NCI-H2227 treated with DMSO at 0.1 percent for 48 hours (cell line): ENCODE measurements around the gene KDM8.

Experiments used
- DNase-seq: peaks from one replicate; lab custom pipeline; 2025; lab: John Stamatoyannopoulos, UW

KDM8 gene

DNA sequence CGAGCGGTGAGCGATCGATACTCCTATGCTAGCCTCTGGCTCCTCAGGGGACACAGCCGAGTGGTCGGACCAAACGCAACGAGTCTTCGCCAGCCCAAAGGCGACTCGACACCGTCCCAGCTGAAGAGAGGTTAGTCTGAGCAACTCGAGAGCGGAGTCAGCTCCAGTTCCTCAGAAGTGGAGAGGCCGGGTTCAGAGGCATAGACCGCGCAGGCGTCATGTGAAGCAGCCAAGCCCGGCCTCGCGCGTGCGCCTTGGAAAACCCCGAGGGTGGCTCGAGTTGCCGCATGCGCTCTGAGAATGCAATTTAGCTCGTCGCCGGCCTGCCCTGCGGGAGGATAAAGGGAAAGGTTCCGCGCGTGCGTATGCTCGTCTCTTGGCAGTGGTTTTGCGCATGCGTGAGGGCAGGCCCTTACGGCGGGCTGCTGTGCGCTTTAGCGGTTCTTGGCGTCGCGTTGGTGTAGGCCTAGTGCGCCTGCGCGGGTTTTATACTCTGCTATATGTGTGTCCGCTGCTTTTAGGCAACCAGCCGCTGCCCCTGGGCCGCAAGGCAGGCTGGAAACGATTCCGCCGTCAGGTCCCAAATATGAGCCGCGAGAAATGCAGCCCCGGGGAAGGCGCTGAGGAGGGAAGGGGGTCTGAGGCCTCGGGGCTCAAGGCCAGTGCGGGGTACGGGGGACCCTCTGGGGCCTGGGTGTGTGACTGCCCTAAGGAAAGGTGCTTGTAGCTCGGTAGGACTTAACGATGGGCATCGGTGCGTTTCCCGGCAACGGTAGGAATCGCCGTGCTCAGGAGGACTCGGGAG is at the start of gene KDM8:
Gene KDM8 (plus strand): TSS at position 20 of the 805 bp plus-strand sequence. CDS start 6,598 bp downstream, outside the sequence.
- peak; percentile 99 for DNase-seq

- DNase-seq: peak; percentile 6
These were observed 48.4 kb upstream of the KDM8 start for GRCh38 chr16:27154705-27155521.

GRCh38 chr16:27156579-27156978 is 46.7 kb upstream of the KDM8 start:
- DNase-seq: no peak

- no peak for DNase-seq
These were observed 41.9 kb upstream of the KDM8 start for GRCh38 chr16:27161398-27161797.

GRCh38 chr16:27164352-27164751 is 39.0 kb upstream of the KDM8 start:
- no peak for DNase-seq

DNA sequence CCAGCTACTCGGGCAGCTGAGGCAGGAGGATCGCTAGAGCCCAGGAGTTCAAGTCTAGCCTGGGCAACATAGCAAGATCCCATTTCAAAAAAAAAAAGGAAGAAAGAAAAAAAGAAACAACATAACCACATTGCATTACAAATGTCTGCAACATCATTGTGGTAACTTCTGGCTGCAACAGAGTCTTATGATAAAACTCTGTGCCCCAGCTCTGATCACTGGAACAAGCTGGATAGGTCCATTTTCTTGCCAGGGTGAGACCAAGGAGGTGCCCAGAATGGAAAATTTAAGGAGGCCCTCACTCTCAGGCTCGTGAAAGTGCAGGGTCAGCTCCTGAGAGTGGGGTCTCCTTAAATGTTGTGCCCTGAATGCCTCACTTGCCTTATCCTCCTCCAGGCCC is 37.8 kb upstream of the KDM8 start:
- no peak for DNase-seq

DNA sequence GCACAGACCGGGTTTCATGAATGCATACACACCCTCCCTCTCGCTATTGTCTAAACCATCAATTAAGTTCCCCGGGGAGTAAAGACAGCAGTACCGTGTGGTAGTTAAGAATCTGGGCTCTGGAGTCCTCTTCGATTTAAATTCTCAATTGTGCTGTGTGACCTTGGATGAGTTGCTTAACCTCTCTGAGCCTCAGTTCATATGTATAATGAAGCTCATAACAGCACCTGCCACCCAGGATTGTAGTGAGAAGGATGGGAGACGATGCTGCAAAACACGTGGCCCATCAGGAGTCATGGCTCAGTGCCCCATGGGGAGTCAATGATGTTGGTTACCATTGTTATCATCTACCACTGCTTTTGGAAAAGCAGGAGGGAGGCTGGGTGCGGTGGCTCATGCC is 34.5 kb upstream of the KDM8 start:
- DNase-seq: no peak

GRCh38 chr16:27169511-27170071 is 33.7 kb upstream of the KDM8 start:
- no peak for DNase-seq

- no peak for DNase-seq
These were observed 31.7 kb upstream of the KDM8 start for GRCh38 chr16:27171584-27171983.

GRCh38 chr16:27174007-27174406 is 29.3 kb upstream of the KDM8 start:
- DNase-seq: no peak

DNA sequence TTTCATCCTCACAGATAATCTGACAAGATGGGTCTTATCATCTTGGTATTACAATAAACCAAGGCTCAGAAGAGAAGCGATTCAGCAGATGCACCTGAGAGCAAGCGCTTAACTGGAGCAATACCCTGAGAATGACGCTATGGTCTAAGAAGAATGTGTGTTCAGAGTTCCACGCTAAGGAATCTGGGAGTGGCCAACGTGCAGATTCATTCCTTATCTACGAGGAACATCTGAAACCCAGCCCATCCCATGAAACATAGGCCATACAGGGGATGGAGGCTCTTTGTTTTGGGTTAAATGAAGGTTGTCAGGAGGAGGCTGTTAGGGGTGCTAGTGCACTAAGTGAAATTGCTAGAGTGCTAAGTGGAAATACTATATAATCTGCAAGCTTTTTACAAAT is 28.5 kb upstream of the KDM8 start:
- DNase-seq: no peak

DNA sequence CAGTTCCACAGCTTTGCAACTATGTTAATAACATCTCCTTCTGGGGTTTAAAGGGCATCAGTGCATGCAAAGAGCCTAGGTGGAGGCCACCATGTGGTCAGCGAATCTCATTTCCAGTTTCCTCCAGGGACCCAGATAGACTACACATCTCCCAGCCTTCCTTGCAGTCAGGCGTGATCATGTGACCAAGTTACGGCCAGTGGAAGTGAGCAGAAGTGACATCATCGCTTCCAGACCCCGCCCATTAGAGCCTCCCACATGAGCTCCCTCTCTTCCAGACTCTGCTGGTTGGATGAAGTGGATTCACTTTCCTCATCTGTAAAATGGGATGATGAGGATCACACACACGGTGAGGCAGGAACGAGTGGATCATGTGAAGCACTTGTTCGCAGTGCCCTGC is 27.4 kb upstream of the KDM8 start:
- no peak for DNase-seq

- DNase-seq: no peak
These were observed 26.1 kb upstream of the KDM8 start for GRCh38 chr16:27177031-27177774.

DNA sequence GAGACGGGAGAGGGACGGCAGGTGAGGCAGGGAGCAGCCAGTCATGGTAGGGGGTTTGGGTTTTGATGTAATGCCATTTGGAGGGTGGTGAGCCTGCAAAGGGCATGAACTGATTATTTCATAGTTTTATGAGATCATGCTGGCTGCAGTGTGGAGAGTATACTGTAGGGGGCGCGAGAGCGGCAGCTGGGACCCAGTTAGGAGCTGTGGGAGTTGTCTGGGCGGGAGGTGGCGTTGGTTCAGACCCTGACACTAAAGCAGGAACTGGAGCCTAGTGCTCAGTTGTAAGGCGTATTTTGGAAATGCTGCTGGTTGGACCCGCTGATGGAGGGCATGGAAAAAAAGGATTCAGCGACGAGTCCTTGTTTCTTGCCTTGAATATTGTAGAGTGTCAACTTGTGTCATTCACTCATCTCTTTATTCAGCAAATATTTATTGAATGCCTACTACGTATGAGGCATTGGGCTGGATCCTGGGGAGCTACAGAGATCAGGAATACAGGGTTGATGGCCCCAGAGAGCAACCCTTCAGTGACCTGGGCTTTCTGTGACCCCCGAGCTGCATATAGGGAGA is 23.7 kb upstream of the KDM8 start:
- no peak for DNase-seq

DNA sequence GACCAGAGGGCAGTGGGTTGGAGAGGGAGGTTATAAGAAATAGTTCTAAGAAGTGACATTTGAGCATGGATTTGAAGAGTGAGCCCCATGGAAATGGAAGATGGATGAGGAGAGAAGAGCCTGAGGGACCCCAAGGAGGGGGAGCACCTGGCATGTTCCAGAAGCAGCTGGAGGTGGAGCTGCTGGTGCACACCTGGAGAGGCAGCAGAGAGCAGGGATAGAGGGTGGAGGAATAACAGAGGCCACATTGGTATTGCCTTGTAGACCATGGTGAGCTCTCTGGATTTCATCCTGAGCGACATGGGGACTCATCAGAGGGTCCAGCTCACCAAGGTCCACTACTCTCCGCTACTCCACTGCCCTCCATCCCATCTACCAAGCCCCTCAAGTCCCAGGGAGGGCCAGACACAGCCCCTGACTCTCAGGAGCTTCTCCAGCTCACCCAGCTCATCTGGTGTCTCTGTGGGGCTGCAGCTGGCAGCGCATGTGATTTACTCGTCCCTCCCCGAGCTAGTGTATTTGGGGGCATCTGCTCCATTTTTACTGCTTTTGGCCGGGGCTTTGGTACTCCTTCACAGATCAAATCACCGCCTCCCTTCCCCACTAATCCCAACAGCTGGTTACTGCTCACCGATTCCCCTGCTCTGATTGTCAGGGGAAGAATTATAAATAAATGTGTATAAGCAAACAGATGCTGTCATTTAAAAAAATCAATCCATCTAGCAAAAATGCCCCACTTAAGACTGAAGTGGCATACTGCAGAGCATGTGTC is 22.1 kb upstream of the KDM8 start:
- no peak for DNase-seq

DNA sequence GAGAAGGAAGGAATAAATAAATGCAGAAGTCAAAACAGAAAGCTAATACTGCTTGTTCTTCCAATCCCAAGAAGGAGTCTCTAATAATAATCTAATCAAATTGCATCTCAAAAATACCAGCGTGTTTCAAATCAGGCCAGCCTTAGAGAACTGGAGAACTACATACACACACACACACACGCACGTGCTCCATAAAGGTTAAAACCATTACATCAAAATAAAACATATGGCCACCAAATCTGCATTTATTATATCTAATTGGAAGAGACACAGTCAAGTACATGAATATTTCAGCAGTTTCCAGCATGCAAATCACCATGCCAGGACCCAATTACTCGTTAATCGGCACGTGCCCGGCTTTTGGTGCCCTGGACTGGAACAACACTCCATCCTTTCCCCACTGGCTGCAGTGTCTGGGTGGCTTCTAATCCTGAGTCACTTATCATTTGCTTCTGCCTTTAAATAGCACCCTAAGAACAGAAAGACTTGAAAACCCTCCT is 20.4 kb upstream of the KDM8 start:
- DNase-seq: no peak

DNA sequence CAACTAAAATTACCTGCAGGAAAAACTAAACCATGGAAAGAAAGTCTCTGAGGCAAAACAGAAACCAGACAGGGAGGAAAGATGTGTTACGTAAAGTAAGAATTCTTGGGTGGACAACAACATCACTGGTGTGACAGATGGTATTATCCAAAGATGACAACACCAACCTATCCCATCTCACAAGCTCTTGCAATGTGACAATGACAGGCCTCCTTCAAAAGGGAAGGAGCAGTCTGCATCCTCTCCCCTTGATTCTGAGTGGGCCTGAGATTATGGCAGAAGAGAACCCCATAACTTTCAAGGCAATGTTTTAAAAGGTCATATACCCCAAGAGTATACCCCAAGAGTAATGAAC is 17.6 kb upstream of the KDM8 start:
- DNase-seq: no peak

- DNase-seq: no peak
These were observed 14.7 kb upstream of the KDM8 start for GRCh38 chr16:27188633-27189032.

DNA sequence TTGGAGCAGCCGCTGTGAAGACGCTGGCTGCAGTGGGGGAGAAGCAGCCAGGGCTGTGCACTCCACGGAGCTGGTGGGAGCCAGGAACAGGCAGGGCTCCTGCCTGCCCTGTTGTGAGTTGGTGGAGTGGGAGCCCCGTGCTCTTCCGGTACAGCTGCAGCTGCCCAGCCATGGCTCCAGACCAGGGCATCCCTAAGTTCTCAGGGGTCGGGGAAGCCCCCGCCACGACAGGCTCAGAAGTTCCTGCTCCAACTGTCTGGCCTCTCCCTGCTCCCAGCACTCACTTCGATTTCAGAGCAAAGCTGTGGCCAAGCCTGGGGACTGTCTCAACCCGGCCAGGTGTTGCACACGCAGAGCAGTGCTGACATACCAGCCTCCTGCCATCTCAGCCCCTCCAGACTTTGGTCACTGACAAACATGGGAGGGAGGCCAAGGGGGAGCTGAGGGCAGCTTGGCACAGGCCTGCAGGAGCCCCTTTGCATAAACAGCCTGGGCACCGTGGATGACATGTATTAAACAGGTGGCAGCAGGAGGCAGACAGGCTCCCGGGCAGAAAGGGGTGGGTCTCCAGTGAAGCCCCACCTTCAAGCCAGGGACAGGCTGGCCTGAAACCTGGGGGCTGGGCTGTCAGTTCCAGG is 13.9 kb upstream of the KDM8 start:
- DNase-seq: no peak

DNA sequence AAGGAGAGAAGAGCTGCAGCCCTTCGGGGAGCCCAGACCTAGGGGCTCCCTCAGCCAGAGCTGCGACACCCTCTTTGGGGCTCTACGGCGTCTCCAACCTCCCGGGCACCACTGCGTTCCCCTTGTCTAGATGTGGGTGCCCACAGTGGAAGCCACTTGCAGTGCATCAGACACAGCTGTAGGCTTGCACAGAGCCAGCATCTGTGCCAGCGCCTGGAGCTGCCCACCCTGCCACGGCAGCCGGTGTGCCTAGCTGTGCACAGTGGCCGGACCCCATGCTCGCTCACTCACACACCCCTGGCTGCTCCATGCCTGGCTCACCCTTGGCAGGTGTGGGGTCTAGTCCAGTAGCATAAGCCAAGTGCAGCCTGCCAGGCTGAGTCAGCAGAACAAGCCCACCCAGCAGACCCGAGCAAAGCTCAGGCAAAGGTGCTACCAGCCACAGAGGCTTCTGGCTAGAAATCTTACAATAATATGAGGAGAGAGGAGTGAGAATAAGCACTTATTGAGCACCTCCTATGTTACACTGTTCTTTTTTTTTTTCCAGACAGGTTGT is 12.9 kb upstream of the KDM8 start:
- DNase-seq: no peak
